ENCODE results near the gene NRCAM.

DNA sequence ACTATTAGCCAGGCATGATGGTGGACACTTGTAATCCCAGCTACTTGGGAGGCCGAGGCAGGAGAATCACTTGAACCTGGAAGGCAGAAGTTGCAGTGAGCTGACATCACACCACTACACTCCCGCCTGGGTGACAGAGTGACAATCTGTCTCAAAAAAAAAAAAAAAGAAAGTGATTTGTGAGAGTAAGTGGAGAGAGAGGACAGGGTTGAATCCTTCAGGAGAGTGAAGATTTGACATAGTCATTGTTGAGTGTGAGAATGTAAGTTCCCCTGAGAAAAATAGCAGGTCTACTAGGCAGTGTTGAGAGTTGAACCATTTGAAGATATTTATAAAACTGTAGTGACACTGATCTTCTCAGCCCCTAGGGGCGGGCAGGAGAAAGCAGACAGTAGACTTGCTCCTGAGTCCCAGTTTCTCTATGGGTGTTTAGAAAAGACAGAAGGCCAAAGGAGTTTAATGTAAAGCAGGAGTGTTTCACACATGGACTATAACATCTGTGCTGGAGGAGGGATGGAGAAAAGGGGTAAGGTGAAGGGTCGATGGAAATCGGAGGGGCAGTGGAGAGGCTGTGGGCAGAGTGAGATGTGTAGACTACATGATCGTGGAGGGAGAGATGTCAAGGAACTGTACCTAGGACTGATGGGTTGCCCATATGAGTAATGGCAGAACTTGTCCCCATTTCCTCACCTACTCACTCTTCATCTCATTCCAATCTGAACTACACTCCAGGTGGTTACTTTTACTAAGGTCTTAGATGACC is 312.4 kb downstream of the NRCAM start:
- TF ChIP-seq, protein P1, sequence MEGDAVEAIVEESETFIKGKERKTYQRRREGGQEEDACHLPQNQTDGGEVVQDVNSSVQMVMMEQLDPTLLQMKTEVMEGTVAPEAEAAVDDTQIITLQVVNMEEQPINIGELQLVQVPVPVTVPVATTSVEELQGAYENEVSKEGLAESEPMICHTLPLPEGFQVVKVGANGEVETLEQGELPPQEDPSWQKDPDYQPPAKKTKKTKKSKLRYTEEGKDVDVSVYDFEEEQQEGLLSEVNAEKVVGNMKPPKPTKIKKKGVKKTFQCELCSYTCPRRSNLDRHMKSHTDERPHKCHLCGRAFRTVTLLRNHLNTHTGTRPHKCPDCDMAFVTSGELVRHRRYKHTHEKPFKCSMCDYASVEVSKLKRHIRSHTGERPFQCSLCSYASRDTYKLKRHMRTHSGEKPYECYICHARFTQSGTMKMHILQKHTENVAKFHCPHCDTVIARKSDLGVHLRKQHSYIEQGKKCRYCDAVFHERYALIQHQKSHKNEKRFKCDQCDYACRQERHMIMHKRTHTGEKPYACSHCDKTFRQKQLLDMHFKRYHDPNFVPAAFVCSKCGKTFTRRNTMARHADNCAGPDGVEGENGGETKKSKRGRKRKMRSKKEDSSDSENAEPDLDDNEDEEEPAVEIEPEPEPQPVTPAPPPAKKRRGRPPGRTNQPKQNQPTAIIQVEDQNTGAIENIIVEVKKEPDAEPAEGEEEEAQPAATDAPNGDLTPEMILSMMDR (conservative IDR thresholded peaks at IDR 0.05 in 1 of 2, IDR thresholded peaks at IDR 0.05 in 1 of 2; ENCODE audit: extremely low read depth in 1 of 2, insufficient read depth in 1 of 2, low read depth in 1 of 2, low read length in 2 of 2), result no peak
- no peak for TF ChIP-seq EZH2 (IDR thresholded peaks at IDR 0.05; ENCODE audit: borderline replicate concordance, low read length)

All from mammary epithelial cell (primary cell).